ENCODE measurements around the gene GPR153.

- no peak for TF ChIP-seq POLR2AphosphoS5 (IDR thresholded peaks at IDR 0.05)
- TF ChIP-seq MXI1 (conservative IDR thresholded peaks at IDR 0.05; ENCODE audit: poor library complexity, severe bottlenecking) = no peak
- no peak for TF ChIP-seq CTCF (IDR thresholded peaks at IDR 0.05; ENCODE audit: poor library complexity, severe bottlenecking)
- TF ChIP-seq RAD21 (conservative IDR thresholded peaks at IDR 0.05) = no peak
Observed at GRCh38 chr1:6244401-6245049, 16.4 kb downstream of the GPR153 start.

All from neural cell (in vitro differentiated cells).